Endothelial cell of umbilical vein (primary cell): ENCODE results near the gene PDE11A. TPM values are rescaled to one million over a fixed set of nuclear protein-coding genes. Genes with fewer than 3 reads are reported as not detected.

Source experiments
- BruUV-seq: library from RNA; stranded (reverse); fragments of 400-500 nt; replicated peaks from 2 replicates; lab custom pipeline; 2021; lab: Mats Ljungman, UMichigan
- CTCF ChIA-PET: fragments of 300-600, 350-600 bp; sonication (Branson Sonifier 250); formaldehyde crosslinking; loops from one replicate; lab custom pipeline; 2021; ENCODE audit warnings: antibody characterized with exemption, inconsistent platforms; lab: Charles Lee
- POLR2A ChIA-PET: fragments of 300-600, 350-600 bp; sonication (Branson Sonifier 250); formaldehyde crosslinking; loops from one replicate; lab custom pipeline; 2021; ENCODE audit warnings: antibody characterized with exemption, inconsistent platforms; lab: Charles Lee
- DNase-seq: peaks from one replicate; pipeline ENCODE4 v3.0.0-alpha.2; 2011; ENCODE audit warnings: low read depth, low spot score
- FAIRE-seq: peaks from 2 replicates; lab custom pipeline; 2011; peaks lifted over from hg19 to GRCh38; lab: Jason Lieb, UNC
- H2AFZ ChIP-seq: 2 replicates; pipeline ENCODE4 v1.6.0; 2012; ENCODE audit warnings: low read depth, low read length, control low read depth, inconsistent platforms
- H3K27ac ChIP-seq: 2 replicates; pipeline ENCODE4 v1.5.1; 2011; ENCODE audit warnings: low read depth, mild to moderate bottlenecking, control low read depth, low read length, moderate library complexity; ENCODE audit not compliant: insufficient read depth
- H3K27me3 ChIP-seq, 2 experiments: 2 replicates each; pipeline versions ENCODE4 v1.6.0 to v1.6.1; 2011; ENCODE audit warnings: low read length in 2 of 2, mixed read lengths in 1 of 2; ENCODE audit not compliant: control insufficient read depth in 2 of 2, insufficient read depth in 2 of 2
- H3K36me3 ChIP-seq, 2 experiments: 2 replicates in 1 of 2; 3 replicates in 1 of 2; pipeline ENCODE4 v1.5.1; 2011; ENCODE audit warnings: low read length in 2 of 2, mild to moderate bottlenecking in 1 of 2, moderate library complexity in 1 of 2; ENCODE audit not compliant: control insufficient read depth in 2 of 2, insufficient read depth in 2 of 2; ENCODE audit errors: extremely low read depth in 1 of 2
- H3K4me1 ChIP-seq: 3 replicates; pipeline ENCODE4 v1.5.1; 2011; ENCODE audit warnings: mild to moderate bottlenecking, low read length; ENCODE audit not compliant: control insufficient read depth, insufficient read depth; ENCODE audit errors: extremely low read depth
- H3K4me2 ChIP-seq: 2 replicates; pipeline ENCODE4 v1.6.1; 2011; ENCODE audit warnings: low read length, control low read depth, mixed read lengths; ENCODE audit not compliant: insufficient read depth
- H3K4me3 ChIP-seq, 3 experiments: fragments of 200-600 bp in 1 of 3; sonication (generic), shearing (Covaris generic) in 1 of 3; replicated peaks in 1 of 3; 2 replicates each; pipeline ENCODE4 v1.5.1; 2011 to 2016; ENCODE audit warnings: control low read depth in 3 of 3, low read length in 3 of 3, mild to moderate bottlenecking in 2 of 3, inconsistent platforms in 1 of 3, low read depth in 1 of 3, moderate library complexity in 1 of 3; ENCODE audit not compliant: insufficient read depth in 1 of 3
- H3K79me2 ChIP-seq: 2 replicates; pipeline ENCODE4 v1.6.0; 2012; ENCODE audit warnings: low read length, inconsistent platforms; ENCODE audit not compliant: control insufficient read depth, insufficient read depth
- H3K9ac ChIP-seq: replicated peaks from 2 replicates; pipeline ENCODE3; 2011; ENCODE audit warnings: low read length, control low read depth; ENCODE audit not compliant: insufficient read depth; ENCODE audit errors: extremely low read depth
- H3K9me1 ChIP-seq: replicated peaks from 3 replicates; pipeline ENCODE4 v1.6.0; 2011; ENCODE audit warnings: mild to moderate bottlenecking, low read length; ENCODE audit not compliant: control insufficient read depth, insufficient read depth; ENCODE audit errors: extremely low read depth
- H3K9me3 ChIP-seq: replicated peaks from 2 replicates; pipeline ENCODE4 v1.5.1; 2012; ENCODE audit warnings: low read length, inconsistent platforms; ENCODE audit not compliant: control insufficient read depth, insufficient read depth
- H4K20me1 ChIP-seq: replicated peaks from 2 replicates; pipeline ENCODE3; 2011; ENCODE audit warnings: mild to moderate bottlenecking, low read length; ENCODE audit not compliant: control insufficient read depth, insufficient read depth; ENCODE audit errors: extremely low read depth
- FOS ChIP-seq: IDR thresholded peaks from 2 replicates; pipeline ENCODE4 v1.6.1; 2011; ENCODE audit warnings: mild to moderate bottlenecking, low read length, moderate library complexity, borderline replicate concordance; ENCODE audit not compliant: insufficient read depth
- GATA2 ChIP-seq: IDR thresholded peaks from 2 replicates; pipeline ENCODE4 v1.7.0; 2011; ENCODE audit warnings: low read depth, mild to moderate bottlenecking, moderate library complexity, mixed read lengths, low read length; ENCODE audit not compliant: insufficient read length, insufficient read depth
- JUN ChIP-seq: IDR thresholded peaks from 2 replicates; pipeline ENCODE4 v1.6.1; 2011; ENCODE audit warnings: borderline replicate concordance, low read depth; ENCODE audit not compliant: insufficient read length, insufficient read depth
- POLR2A ChIP-seq: IDR thresholded peaks from 2 replicates; pipeline ENCODE4 v1.6.1; 2012; ENCODE audit warnings: low read depth, mild to moderate bottlenecking, control low read depth, low read length
- dilution Hi-C: fragments of 300-500 bp; cut with MboI; formaldehyde crosslinking; loops from one replicate; pipeline ENCODE4 v1.15.0; 2019; ENCODE audit warnings: low sequenced_read_pairs; ENCODE audit not compliant: extremely low pct_ligation_motif_present
- intact Hi-C: fragments of 100-400 bp; cut with micrococcal nuclease; formaldehyde crosslinking; loops from one replicate; pipeline ENCODE4 v1.10.0; 2022
- polyA plus RNA-seq, 4 experiments: library from polyadenylated mRNA; depleted of rRNA in 3 of 4; stranded (reverse) in 3 of 4; unstranded in 1 of 4; fragments of >200 nt; gene quantifications; 2 replicates each; pipeline versions ENCODE4 v1.2.1 to v1.2.3, GENCODE V29; 2011 to 2012; ENCODE audit warnings: missing spikeins in 1 of 4
- total RNA-seq: library from RNA; stranded (reverse); gene quantifications from 2 replicates; pipeline ENCODE4 v1.2.3, GENCODE V29; 2021
- TF ChIP-seq, protein P1 (sequence below): IDR thresholded peaks from 2 replicates; pipeline ENCODE4 v1.6.1; 2011; ENCODE audit not compliant: insufficient read depth, insufficient read length

The PDE11A gene
- total and polyA plus RNA-seq, 2 donors (not counting 3 experiments of a cell fraction or from before 2014, with no cell fraction given) = 0.07 to 0.51 TPM

DNA sequence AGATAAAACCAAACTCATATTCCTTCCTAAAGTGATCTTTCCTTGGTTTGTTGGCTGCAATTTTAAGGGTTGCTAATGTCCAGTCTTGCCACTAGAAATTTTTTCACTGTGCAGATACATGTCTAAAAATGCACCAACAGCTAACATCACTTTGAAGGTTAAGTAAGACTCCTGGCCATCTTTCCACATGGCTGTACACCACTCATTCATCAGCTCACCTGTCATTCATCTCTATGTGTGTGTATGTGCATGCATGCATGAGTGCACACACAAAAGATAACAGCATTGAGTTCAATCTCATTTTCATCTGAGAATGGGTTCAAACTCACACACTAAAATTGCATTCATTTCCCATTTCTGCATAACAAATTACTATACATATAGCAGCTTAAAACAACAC is 203.8 kb downstream of the PDE11A start:
- Histone ChIP-seq H3K9me1 (no peaks in the 10 kb centered on the region), H3K9ac (no peak overlapping the region), H3K4me2 (no peak overlapping the region), H3K27me3 (no peaks in the 10 kb centered on the region), H3K27ac (no peak overlapping the region), H2AFZ (no peak overlapping the region), H3K4me1 (no peaks in the 10 kb centered on the region), H3K36me3 (no peaks in the 10 kb centered on the region), H4K20me1 (no peaks in the 10 kb centered on the region), H3K9me3 (no peaks in the 10 kb centered on the region), H3K79me2 (no peaks in the 10 kb centered on the region), H3K4me3 (no peak overlapping the region)
- FAIRE-seq = no peak
- dilution Hi-C loops (no loop called here), intact Hi-C loops (no loop called here)
- ChIA-PET POLR2A (no interaction called here), CTCF (no interaction called here)
- TF ChIP-seq GATA2 = no peak
- no peak for DNase-seq
- no TSS peak for BruUV-seq

- no peak for TF ChIP-seq JUN
- TF ChIP-seq, protein P1, sequence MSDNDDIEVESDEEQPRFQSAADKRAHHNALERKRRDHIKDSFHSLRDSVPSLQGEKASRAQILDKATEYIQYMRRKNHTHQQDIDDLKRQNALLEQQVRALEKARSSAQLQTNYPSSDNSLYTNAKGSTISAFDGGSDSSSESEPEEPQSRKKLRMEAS = no peak
- no peak for TF ChIP-seq FOS
- no peak for TF ChIP-seq GATA2
- no peak for TF ChIP-seq POLR2A
- dilution Hi-C loops = no loop called here
- no peak for FAIRE-seq
- ChIA-PET CTCF (no interaction called here), POLR2A (no interaction called here)
- H3K4me3 ChIP-seq = no peak overlapping the region
- no peak for DNase-seq
- no peak overlapping the region for H3K9ac ChIP-seq
- no peaks in the 10 kb centered on the region for H3K4me1 ChIP-seq
- H3K27me3 ChIP-seq = no peaks in the 10 kb centered on the region
- intact Hi-C loops = no loop called here
- no TSS peak for BruUV-seq
- H3K79me2 ChIP-seq = no peaks in the 10 kb centered on the region
- no peak overlapping the region for H3K4me2 ChIP-seq
- H2AFZ ChIP-seq = no peak overlapping the region
- no peaks in the 10 kb centered on the region for H3K36me3 ChIP-seq
- no peaks in the 10 kb centered on the region for H3K9me3 ChIP-seq
- no peaks in the 10 kb centered on the region for H3K9me1 ChIP-seq
- H3K27ac ChIP-seq = no peak overlapping the region
- no peaks in the 10 kb centered on the region for H4K20me1 ChIP-seq
Observed at GRCh38 chr2:177857538-177857937, 215.0 kb downstream of the PDE11A start.
